Measurements from ENCODE around the gene TAOK1.
A peak's percentile ranks its signal among the peaks of the same experiment; 100 is the strongest.

Gene TAOK1

GRCh38 chr17:29590411-29591145 lies 200.4 kb downstream of the TAOK1 start:
- Histone ChIP-seq H3K4me3 (ENCODE audit: low read depth, low read length) (peak overlapping the region; percentile 67), H3K36me3 (no peaks in the 10 kb centered on the region), H3K27ac (peak overlapping the region; percentile 94), H3K27me3 (ENCODE audit: insufficient read depth, low read depth, severe bottlenecking) (no peaks in the 10 kb centered on the region), H3K9me3 (ENCODE audit: severe bottlenecking) (no peaks in the 10 kb centered on the region)
- peak; percentile 87 for DNase-seq
- TF ChIP-seq CTCF (IDR thresholded peaks at IDR 0.05; ENCODE audit: low read depth, low read length): no peak

GRCh38 chr17:29591146-29591736 lies 201.1 kb downstream of the TAOK1 start:
- TF ChIP-seq CTCF (IDR thresholded peaks at IDR 0.05; ENCODE audit: low read depth, low read length): no peak
- Histone ChIP-seq H3K4me3 (ENCODE audit: low read depth, low read length) (peak overlapping the region; percentile 67), H3K27ac (peak overlapping the region; percentile 94), H3K36me3 (no peaks in the 10 kb centered on the region), H3K9me3 (ENCODE audit: severe bottlenecking) (no peaks in the 10 kb centered on the region), H3K27me3 (ENCODE audit: insufficient read depth, low read depth, severe bottlenecking) (no peaks in the 10 kb centered on the region)
- peak; percentile 75 for DNase-seq

- Histone ChIP-seq H3K36me3 (no peaks in the 10 kb centered on the region), H3K27ac (peak overlapping the region; percentile 94), H3K9me3 (ENCODE audit: severe bottlenecking) (no peaks in the 10 kb centered on the region), H3K4me3 (ENCODE audit: low read depth, low read length) (peak overlapping the region; percentile 67), H3K27me3 (ENCODE audit: insufficient read depth, low read depth, severe bottlenecking) (no peaks in the 10 kb centered on the region)
- peak; percentile 96 for DNase-seq
- TF ChIP-seq CTCF (IDR thresholded peaks at IDR 0.05; ENCODE audit: low read depth, low read length): peak; percentile 96
These were observed 201.8 kb downstream of the TAOK1 start for GRCh38 chr17:29591737-29592608.

GRCh38 chr17:29592850-29593551 lies 202.8 kb downstream of the TAOK1 start, which contains the start of gene ANKRD13B:
ANKRD13B (plus strand) TSS chr17:29593132; CDS start chr17:29593622, 490 bp downstream.
- DNase-seq: peak; percentile 82
- H3K9me3 ChIP-seq (ENCODE audit: severe bottlenecking): no peaks in the 10 kb centered on the region
- H3K4me3 ChIP-seq (ENCODE audit: low read depth, low read length): peak within 1 kb of the TSS; percentile 67
- TF ChIP-seq CTCF (IDR thresholded peaks at IDR 0.05; ENCODE audit: low read depth, low read length): no peak
- peak within 1 kb of the TSS; percentile 94 for H3K27ac ChIP-seq
- H3K27me3 ChIP-seq (ENCODE audit: insufficient read depth, low read depth, severe bottlenecking): no peaks in the 10 kb centered on the region
- H3K36me3 ChIP-seq: no peaks in the 10 kb centered on the region

All from WERI-Rb-1 (cell line).